Cerebellar cortex (tissue), 1 donor: Measurements from ENCODE around the gene OLFM3.

ENCODE experiments used
- DNase-seq: peaks from one replicate; pipeline ENCODE4 v3.0.0-alpha.2; 2015; ENCODE audit warnings: low spot score

Gene OLFM3

GRCh38 chr1:101945884-101946283, 50.8 kb downstream of the OLFM3 start:
- no peak for DNase-seq

- DNase-seq = no peak
Measured at GRCh38 chr1:101943237-101943636, 53.5 kb downstream of the OLFM3 start.

GRCh38 chr1:101942516-101943193, 54.1 kb downstream of the OLFM3 start:
- DNase-seq = no peak

- DNase-seq = peak; percentile 71
Measured at GRCh38 chr1:101938681-101939080, 58.0 kb downstream of the OLFM3 start.

GRCh38 chr1:101929343-101929742, 67.4 kb downstream of the OLFM3 start:
- DNase-seq = no peak

GRCh38 chr1:101928829-101929228, 67.9 kb downstream of the OLFM3 start:
- DNase-seq = no peak

GRCh38 chr1:101924700-101925099, 72.0 kb downstream of the OLFM3 start:
- DNase-seq = no peak

GRCh38 chr1:101920577-101920976, 76.1 kb downstream of the OLFM3 start:
- DNase-seq = no peak

GRCh38 chr1:101918277-101918676, 78.4 kb downstream of the OLFM3 start:
- peak; percentile 61 for DNase-seq

GRCh38 chr1:101915597-101915996, 81.1 kb downstream of the OLFM3 start:
- peak; percentile 85 for DNase-seq

- peak; percentile 64 for DNase-seq
Measured at GRCh38 chr1:101914473-101915242, 82.1 kb downstream of the OLFM3 start.

- no peak for DNase-seq
Measured at GRCh38 chr1:101911894-101912293, 84.8 kb downstream of the OLFM3 start.

- no peak for DNase-seq
Measured at GRCh38 chr1:101908980-101909379, 87.7 kb downstream of the OLFM3 start.

- no peak for DNase-seq
Measured at GRCh38 chr1:101907264-101907663, 89.5 kb downstream of the OLFM3 start.

GRCh38 chr1:101905283-101905835, 91.4 kb downstream of the OLFM3 start:
- DNase-seq = no peak

- DNase-seq = peak; percentile 95
Measured at GRCh38 chr1:101902199-101902598, 94.5 kb downstream of the OLFM3 start.

GRCh38 chr1:101898137-101898536, 98.6 kb downstream of the OLFM3 start:
- no peak for DNase-seq

- no peak for DNase-seq
Measured at GRCh38 chr1:101884621-101885020, 112.1 kb downstream of the OLFM3 start.

GRCh38 chr1:101875891-101876290, 120.8 kb downstream of the OLFM3 start:
- DNase-seq = no peak

- no peak for DNase-seq
Measured at GRCh38 chr1:101873672-101874071, 123.1 kb downstream of the OLFM3 start.

- DNase-seq = no peak
Measured at GRCh38 chr1:101859941-101860340, 136.8 kb downstream of the OLFM3 start.

- DNase-seq = no peak
Measured at GRCh38 chr1:101854271-101854670, 142.5 kb downstream of the OLFM3 start.

GRCh38 chr1:101852936-101853335, 143.8 kb downstream of the OLFM3 start:
- DNase-seq = no peak
